Liver (tissue), 9 donors: ENCODE results near the gene FOCAD. TPM values are rescaled to one million over a fixed set of nuclear protein-coding genes. Genes with fewer than 3 reads are reported as not detected.

Experiments
- DNase-seq: peaks from one replicate; pipeline ENCODE4 v3.0.0-alpha.2; 2017; ENCODE audit warnings: low spot score
- H3K27ac ChIP-seq, 2 donors: one replicate each; pipeline ENCODE4 v1.7.0; 2013; ENCODE audit warnings: inconsistent platforms in 2 of 2, low read length in 2 of 2, control low read depth in 1 of 2, low read depth in 1 of 2, mild to moderate bottlenecking in 1 of 2
- H3K27me3 ChIP-seq, 4 donors: one replicate each; pipeline versions ENCODE4 v1.6.1 to v1.7.0; 2013; ENCODE audit warnings: low read length in 3 of 4, inconsistent platforms in 1 of 4, mild to moderate bottlenecking in 1 of 4, moderate library complexity in 1 of 4; ENCODE audit not compliant: control insufficient read depth in 4 of 4, insufficient read depth in 4 of 4
- H3K36me3 ChIP-seq, 4 donors: one replicate each; pipeline versions ENCODE4 v1.6.1 to v1.7.0; 2013; ENCODE audit warnings: low read length in 3 of 4, mild to moderate bottlenecking in 3 of 4, low read depth in 1 of 4, moderate library complexity in 1 of 4; ENCODE audit not compliant: control insufficient read depth in 4 of 4, insufficient read depth in 3 of 4
- H3K4me1 ChIP-seq, 4 donors: one replicate each; pipeline versions ENCODE4 v1.6.1 to v1.7.0; 2013; ENCODE audit warnings: low read length in 3 of 4, mild to moderate bottlenecking in 3 of 4, moderate library complexity in 1 of 4; ENCODE audit not compliant: control insufficient read depth in 4 of 4, insufficient read depth in 4 of 4
- H3K4me3 ChIP-seq, 3 donors: one replicate each; pipeline versions ENCODE4 v1.6.1 to v1.7.0; 2013; ENCODE audit warnings: low read length in 3 of 3, control low read depth in 1 of 3, low read depth in 1 of 3, mild to moderate bottlenecking in 1 of 3
- H3K9ac ChIP-seq, 2 donors: one replicate each; pipeline ENCODE4 v1.7.0; 2013; ENCODE audit warnings: low read length in 2 of 2, mild to moderate bottlenecking in 2 of 2, moderate library complexity in 2 of 2, control low read depth in 1 of 2, low read depth in 1 of 2
- H3K9me3 ChIP-seq, 4 donors: one replicate each; pipeline versions ENCODE4 v1.6.1 to v1.7.0; 2013; ENCODE audit warnings: low read length in 3 of 4; ENCODE audit not compliant: control insufficient read depth in 4 of 4
- ATF3 ChIP-seq: IDR thresholded peaks from 2 replicates; pipeline ENCODE4 v1.6.1; 2016; ENCODE audit warnings: antibody characterized with exemption
- CTCF ChIP-seq: fragments of 150-350 bp; IDR thresholded peaks from 2 replicates; pipeline ENCODE4 v1.5.1; 2017; ENCODE audit warnings: improper control_type of control experiment, low read depth, low read length; ENCODE audit not compliant: missing input control
- FOXA1 ChIP-seq: IDR thresholded peaks from 2 replicates; pipeline ENCODE4 v1.6.1; 2016; ENCODE audit warnings: antibody characterized with exemption
- FOXA2 ChIP-seq: IDR thresholded peaks from 2 replicates; pipeline ENCODE4 v1.6.1; 2016; ENCODE audit warnings: antibody characterized with exemption
- GABPA ChIP-seq, 2 donors: IDR thresholded peaks in 1 of 2; conservative IDR thresholded peaks in 1 of 2; 2 replicates each; pipeline ENCODE4 v1.6.1; 2016; ENCODE audit warnings: antibody characterized with exemption in 2 of 2, mild to moderate bottlenecking in 1 of 2, moderate library complexity in 1 of 2
- HNF4A ChIP-seq, 2 donors: conservative IDR thresholded peaks; 2 replicates each; pipeline ENCODE4 v1.6.1; 2016; ENCODE audit warnings: antibody characterized with exemption in 2 of 2, mild to moderate bottlenecking in 2 of 2
- HNF4G ChIP-seq: IDR thresholded peaks from 2 replicates; pipeline ENCODE4 v1.6.1; 2016; ENCODE audit warnings: antibody characterized with exemption
- JUND ChIP-seq, 2 donors: IDR thresholded peaks; 2 replicates each; pipeline ENCODE4 v1.6.1; 2016; ENCODE audit warnings: antibody characterized with exemption in 2 of 2
- NR2F2 ChIP-seq: IDR thresholded peaks from 2 replicates; pipeline ENCODE4 v1.6.1; 2016; ENCODE audit warnings: antibody characterized with exemption
- RAD21 ChIP-seq, 2 donors: IDR thresholded peaks; 2 replicates each; pipeline ENCODE4 v1.6.1; 2016; ENCODE audit warnings: antibody characterized with exemption in 2 of 2, mild to moderate bottlenecking in 2 of 2
- REST ChIP-seq: IDR thresholded peaks from 2 replicates; pipeline ENCODE4 v1.6.1; 2016; ENCODE audit warnings: antibody characterized with exemption, mild to moderate bottlenecking
- RXRA ChIP-seq, 2 donors: IDR thresholded peaks; 2 replicates each; pipeline ENCODE4 v1.6.1; 2017 to 2018; ENCODE audit warnings: antibody characterized with exemption in 2 of 2, mild to moderate bottlenecking in 1 of 2
- SP1 ChIP-seq: IDR thresholded peaks from 2 replicates; pipeline ENCODE4 v1.6.1; 2018; ENCODE audit warnings: antibody characterized with exemption, mild to moderate bottlenecking
- TAF1 ChIP-seq: conservative IDR thresholded peaks from 2 replicates; pipeline ENCODE4 v1.6.1; 2016; ENCODE audit warnings: antibody characterized with exemption, mild to moderate bottlenecking
- YY1 ChIP-seq: IDR thresholded peaks from 2 replicates; pipeline ENCODE4 v1.6.1; 2016; ENCODE audit warnings: antibody characterized with exemption, mild to moderate bottlenecking
- ZBTB33 ChIP-seq: IDR thresholded peaks from 2 replicates; pipeline ENCODE4 v1.6.1; 2016; ENCODE audit warnings: antibody characterized with exemption
- WGBS: extraction: QIAGEN DNeasy Blood & Tissue Kit; methylation state at CpG from one replicate; pipeline ENCODE4 v1.1.7; 2013; 5-methylcytosine and 5-hydroxymethylcytosine counted together
- polyA plus RNA-seq, 2 donors: library from polyadenylated mRNA; stranded (reverse) in 1 of 2; unstranded in 1 of 2; fragments of 200-250 nt in 1 of 2; fragments of >200 nt in 1 of 2; fragmentation: Nextera tagmentation in 1 of 2; extraction: Ambion mirVana in 1 of 2; gene quantifications; one replicate each; pipeline versions ENCODE4 v1.2.1 to v1.2.3, GENCODE V29; 2013 to 2015
- total RNA-seq, 2 donors: library from RNA; depleted of rRNA; stranded (reverse); fragments of >200 nt; gene quantifications; one replicate each; pipeline ENCODE4 v1.2.3, GENCODE V29; 2014
- donor health status: healthy.
- donor health status: healthy.
- donor health status: healthy.
- donor health status: healthy.
- donor health status: healthy.

FOCAD gene
- total and polyA plus RNA-seq, 4 donors, result 3.2 to 21.0 (median 10.3) TPM

- WGBS, result 75% methylated on average over 5 of the region's 5 CpGs
- Histone ChIP-seq H3K36me3 (no peaks in the 10 kb centered on the region), H3K4me1 (no peaks in the 10 kb centered on the region), H3K9ac (no peak overlapping the region), H3K4me3 (no peak overlapping the region), H3K9me3 (no peaks in the 10 kb centered on the region), H3K27me3 (no peaks in the 10 kb centered on the region), H3K27ac (no peak overlapping the region)
- TF ChIP-seq ATF3 (no peak), CTCF (no peak), ZBTB33 (no peak), REST (no peak), RAD21 (IDR thresholded peaks at IDR 0.05) (no peak), RXRA (IDR thresholded peaks at IDR 0.05) (no peak), HNF4A (conservative IDR thresholded peaks at IDR 0.05) (no peak), YY1 (no peak), GABPA (IDR thresholded peaks at IDR 0.05 in 1 of 2, conservative IDR thresholded peaks at IDR 0.05 in 1 of 2) (no peak), SP1 (no peak), JUND (IDR thresholded peaks at IDR 0.05) (no peak)
- DNase-seq, result no peak
Measured at GRCh38 chr9:20692554-20692953, 8.5 kb downstream of the FOCAD start.

GRCh38 chr9:20693068-20693467 is 9.0 kb downstream of the FOCAD start:
- H3K9ac ChIP-seq, result no peak overlapping the region
- H3K27me3 ChIP-seq, result no peaks in the 10 kb centered on the region
- TF ChIP-seq SP1, result no peak
- TF ChIP-seq HNF4A (conservative IDR thresholded peaks at IDR 0.05), result no peak
- TF ChIP-seq RXRA (IDR thresholded peaks at IDR 0.05), result no peak
- TF ChIP-seq FOXA1, result no peak
- TF ChIP-seq FOXA2, result no peak
- no peak for TF ChIP-seq NR2F2
- TF ChIP-seq CTCF, result no peak
- no peak for TF ChIP-seq GABPA (IDR thresholded peaks at IDR 0.05 in 1 of 2, conservative IDR thresholded peaks at IDR 0.05 in 1 of 2)
- no peak for TF ChIP-seq ZBTB33
- TF ChIP-seq REST, result no peak
- TF ChIP-seq RAD21 (IDR thresholded peaks at IDR 0.05), result no peak
- TF ChIP-seq TAF1, result no peak
- TF ChIP-seq HNF4G, result no peak
- no peaks in the 10 kb centered on the region for H3K4me1 ChIP-seq
- 81% methylated on average over 4 of the region's 4 CpGs for whole genome bisulfite sequencing
- DNase-seq, result no peak
- no peak overlapping the region for H3K4me3 ChIP-seq
- no peak overlapping the region for H3K27ac ChIP-seq
- H3K9me3 ChIP-seq, result no peaks in the 10 kb centered on the region
- no peaks in the 10 kb centered on the region for H3K36me3 ChIP-seq
